HepG2 (cell line): Measurements from ENCODE around the gene PCAT6. TPM values are rescaled to one million over a fixed set of nuclear protein-coding genes. Genes with fewer than 3 reads are reported as not detected.

Source experiments
- ARID5B ChIP-seq: IDR thresholded peaks from 2 replicates; pipeline ENCODE4 v1.4.0; 2020; ENCODE audit warnings: mild to moderate bottlenecking, missing genetic modification reagents
- HMG20B ChIP-seq: conservative IDR thresholded peaks from 2 replicates; pipeline ENCODE4 v1.6.1; 2016; ENCODE audit warnings: missing genetic modification reagents, missing compliant biosample characterization
- HNF4A ChIP-seq: sonication (generic); formaldehyde crosslinking; IDR thresholded peaks from 2 replicates; pipeline ENCODE4 v1.4.0; 2020; ENCODE audit warnings: missing genetic modification reagents
- IKZF5 ChIP-seq: IDR thresholded peaks from 2 replicates; pipeline ENCODE4 v1.6.1; 2018; ENCODE audit warnings: missing genetic modification reagents, mild to moderate bottlenecking, missing compliant biosample characterization
- KDM6A ChIP-seq: IDR thresholded peaks from 2 replicates; pipeline ENCODE4 v1.6.1; 2016; ENCODE audit warnings: low read depth
- MXD4 ChIP-seq: IDR thresholded peaks from 2 replicates; pipeline ENCODE4 v1.6.1; 2016; ENCODE audit warnings: mild to moderate bottlenecking, missing biosample characterization, missing genetic modification reagents
- NCOA1 ChIP-seq: sonication (generic); formaldehyde crosslinking; IDR thresholded peaks from 2 replicates; pipeline ENCODE4 v1.9.0; 2021; ENCODE audit warnings: missing genetic modification reagents
- NCOA2 ChIP-seq: sonication (generic); formaldehyde crosslinking; IDR thresholded peaks from 2 replicates; pipeline ENCODE4 v1.8.0; 2022; ENCODE audit warnings: inconsistent platforms
- NR0B2 ChIP-seq: sonication (generic); formaldehyde crosslinking; IDR thresholded peaks from 2 replicates; pipeline ENCODE4 v1.4.0; 2020; ENCODE audit warnings: mild to moderate bottlenecking, missing genetic modification reagents
- RBAK ChIP-seq: sonication (generic); formaldehyde crosslinking; IDR thresholded peaks from 2 replicates; pipeline ENCODE4 v1.5.1; 2020; ENCODE audit warnings: mild to moderate bottlenecking, missing genetic modification reagents
- RCOR2 ChIP-seq: IDR thresholded peaks from 2 replicates; pipeline ENCODE4 v1.6.1; 2016; ENCODE audit warnings: missing biosample characterization, missing genetic modification reagents
- RFX5 ChIP-seq: IDR thresholded peaks from 2 replicates; pipeline ENCODE4 v1.6.1; 2011; ENCODE audit warnings: low read depth, low read length, improper control_type of control experiment
- SALL1 ChIP-seq: sonication (generic); formaldehyde crosslinking; IDR thresholded peaks from 2 replicates; pipeline ENCODE4 v1.8.0; 2022; ENCODE audit warnings: mild to moderate bottlenecking, missing genetic modification reagents
- SRSF1 ChIP-seq: fragments of 200-400 bp; formaldehyde crosslinking; optimal IDR thresholded peaks from 2 replicates; pipeline ENCODE3; 2017; ENCODE audit warnings: mild to moderate bottlenecking, low read depth, low read length, moderate library complexity
- THAP11 ChIP-seq: IDR thresholded peaks from 2 replicates; pipeline ENCODE4 v1.6.1; 2016; ENCODE audit warnings: missing biosample characterization, missing genetic modification reagents
- ZBED4 ChIP-seq: sonication (generic); formaldehyde crosslinking; IDR thresholded peaks from 2 replicates; pipeline ENCODE4 v1.4.0; 2020; ENCODE audit warnings: missing genetic modification reagents, borderline replicate concordance
- ZNF263 ChIP-seq: sonication (generic); formaldehyde crosslinking; IDR thresholded peaks from 2 replicates; pipeline ENCODE4 v1.4.0; 2020; ENCODE audit warnings: missing genetic modification reagents
- ZNF34 ChIP-seq: sonication (generic); formaldehyde crosslinking; IDR thresholded peaks from 2 replicates; pipeline ENCODE4 v1.4.0; 2020; ENCODE audit warnings: mild to moderate bottlenecking, missing genetic modification reagents, borderline replicate concordance
- ZNF460 ChIP-seq: sonication (generic); formaldehyde crosslinking; IDR thresholded peaks from 2 replicates; pipeline ENCODE4 v1.5.1; 2020; ENCODE audit warnings: missing genetic modification reagents, mild to moderate bottlenecking, borderline replicate concordance
- ZNF572 ChIP-seq: sonication (generic); formaldehyde crosslinking; IDR thresholded peaks from 2 replicates; pipeline ENCODE4 v1.5.1; 2020; ENCODE audit warnings: mild to moderate bottlenecking, missing genetic modification reagents
- ZNF580 ChIP-seq: IDR thresholded peaks from 2 replicates; pipeline ENCODE4 v1.6.1; 2016; ENCODE audit warnings: low read depth, borderline replicate concordance
- ZNF660 ChIP-seq: sonication (generic); formaldehyde crosslinking; IDR thresholded peaks from 2 replicates; pipeline ENCODE4 v1.5.1; 2020; ENCODE audit warnings: mild to moderate bottlenecking, low read depth, missing genetic modification reagents, borderline replicate concordance
- polyA plus RNA-seq, 8 experiments: library from polyadenylated mRNA; depleted of rRNA in 3 of 8; stranded (reverse) in 7 of 8; unstranded in 1 of 8; fragments of >200 nt; fragmentation: Illumina TruSeq in 4 of 8; extraction: Trizol in 4 of 8; gene quantifications; 2 replicates each; pipeline versions ENCODE4 v1.2.1 to v1.2.3, GENCODE V29; 2011 to 2016; ENCODE audit warnings: low read depth in 4 of 8, missing spikeins in 1 of 8, mixed read lengths in 1 of 8; ENCODE audit not compliant: insufficient read depth in 1 of 8
- total RNA-seq, 5 experiments: library from RNA; depleted of rRNA; stranded (reverse); fragments of >200 nt; fragmentation: Illumina TruSeq; extraction: Trizol; gene quantifications; 2 replicates each; pipeline ENCODE4 v1.2.3, GENCODE V29; 2016; ENCODE audit warnings: low read depth in 1 of 5

PCAT6 gene
- total and polyA plus RNA-seq, 2 of the 13 experiments (the other 11 are each of a cell fraction or from before 2014, with no cell fraction given): 0.60 to 4.4 TPM

- TF ChIP-seq ZBED4 (CRISPR knock-in tag) (no peak), ZNF580 (CRISPR knock-in tag) (0 out of 2 replicates have a peak, but pooled peaks have one; percentile 20), SRSF1 (no peak), NCOA1 (CRISPR knock-in tag) (no peak), SALL1 (CRISPR knock-in tag) (peak; percentile 40; the same call in 1 of the 2 replicates), ZNF572 (no peak), ZNF34 (CRISPR knock-in tag) (no peak), IKZF5 (peak; percentile 30; the same call in 1 of the 2 replicates), KDM6A (CRISPR knock-in tag) (peak; percentile 44; the same call in 1 of the 2 replicates), ZNF263 (CRISPR knock-in tag) (peak; percentile 43; the same call in 1 of the 2 replicates), HMG20B (CRISPR knock-in tag) (no peak), RFX5 (no peak), NCOA2 (0 out of 2 replicates have a peak, but pooled peaks have one; percentile 27), THAP11 (CRISPR knock-in tag) (peak; percentile 20; the same call in 1 of the 2 replicates), NR0B2 (CRISPR knock-in tag) (no peak), ARID5B (peak; percentile 63), ZNF660 (CRISPR knock-in tag) (no peak), RCOR2 (CRISPR knock-in tag) (no peak), RBAK (CRISPR knock-in tag) (no peak), HNF4A (CRISPR knock-in tag) (peak; percentile 91), MXD4 (CRISPR knock-in tag) (peak; percentile 59; the same call in 1 of the 2 replicates), ZNF460 (no peak)
Observed at GRCh38 chr1:202857136-202857610, 46.4 kb downstream of the PCAT6 start (continued).
